Smooth muscle cell of the brain vasculature (primary cell): ENCODE data around the gene SIRT4.

Source experiments
- DNase-seq: peaks from one replicate; pipeline ENCODE4 v3.0.0-alpha.2; 2012; ENCODE audit warnings: low read depth, low spot score

The SIRT4 gene

DNA sequence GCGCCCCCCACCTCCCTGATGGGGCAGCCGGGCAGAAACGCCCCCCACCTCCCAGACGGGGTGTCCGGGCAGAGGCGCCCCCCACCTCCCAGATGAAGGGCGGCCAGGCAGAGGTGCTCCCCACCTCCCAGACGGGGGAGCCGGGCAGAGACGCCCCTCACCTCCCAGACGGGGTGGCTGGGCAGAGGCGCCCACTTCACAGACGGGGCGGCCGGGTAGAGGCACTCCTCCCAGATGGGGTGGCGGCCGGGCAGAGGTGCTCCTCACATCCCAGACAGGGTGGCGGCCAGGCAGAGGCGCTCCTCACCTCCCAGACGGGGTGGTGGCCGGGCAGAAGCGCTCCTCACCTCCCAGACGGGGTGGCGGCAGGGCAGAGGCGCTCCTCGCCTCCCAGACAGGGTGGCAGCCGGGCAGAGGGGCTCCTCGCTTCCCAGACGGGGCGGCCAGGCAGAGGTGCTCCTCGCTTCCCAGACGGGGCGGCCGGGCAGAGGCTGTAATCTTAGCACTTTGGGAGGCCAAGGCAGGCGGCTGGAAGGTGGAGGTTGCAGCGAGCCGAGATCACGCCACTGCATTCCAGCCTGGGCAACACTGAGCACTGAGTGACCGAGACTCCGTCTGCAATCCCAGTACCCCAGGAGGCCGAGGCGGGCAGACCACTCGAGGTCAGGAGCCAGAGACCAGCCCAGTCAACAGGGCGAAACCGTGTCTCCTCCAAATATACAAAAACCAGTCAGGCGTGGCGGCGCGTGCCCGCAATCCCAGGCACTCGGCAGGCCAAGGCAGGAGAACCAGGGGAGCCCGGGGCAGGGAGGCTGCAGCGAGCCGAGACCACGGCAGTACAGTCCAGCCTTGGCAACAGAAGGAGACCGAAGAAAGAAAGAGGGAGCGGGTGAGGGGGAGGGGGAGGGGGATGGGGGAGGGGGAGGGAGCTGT is 23.7 kb upstream of the SIRT4 start:
- no peak for DNase-seq

DNA sequence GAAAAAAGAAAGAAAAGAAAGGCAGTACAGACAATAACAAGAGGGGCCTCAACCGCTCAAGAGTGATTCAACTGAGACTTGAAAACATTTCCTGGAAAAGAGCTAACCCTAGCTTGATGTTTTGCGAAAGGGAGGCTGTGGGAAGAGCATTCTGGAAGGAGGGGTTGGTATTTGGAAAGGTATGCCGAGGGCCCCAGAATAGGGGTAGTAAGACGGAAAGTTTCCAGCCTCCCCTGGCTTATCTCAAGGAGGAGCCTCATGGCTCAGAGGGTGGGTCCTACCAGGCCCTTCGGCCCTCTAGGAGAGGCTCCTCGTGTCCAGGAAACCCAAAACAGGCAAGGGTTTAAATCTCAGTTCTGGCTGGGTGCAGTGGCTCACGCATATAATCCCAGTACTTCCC is 18.8 kb upstream of the SIRT4 start:
- no peak for DNase-seq

- DNase-seq: no peak
Observed at GRCh38 chr12:120284381-120284780, 17.7 kb upstream of the SIRT4 start.

GRCh38 chr12:120286768-120287490 is 15.2 kb upstream of the SIRT4 start:
- no peak for DNase-seq

DNA sequence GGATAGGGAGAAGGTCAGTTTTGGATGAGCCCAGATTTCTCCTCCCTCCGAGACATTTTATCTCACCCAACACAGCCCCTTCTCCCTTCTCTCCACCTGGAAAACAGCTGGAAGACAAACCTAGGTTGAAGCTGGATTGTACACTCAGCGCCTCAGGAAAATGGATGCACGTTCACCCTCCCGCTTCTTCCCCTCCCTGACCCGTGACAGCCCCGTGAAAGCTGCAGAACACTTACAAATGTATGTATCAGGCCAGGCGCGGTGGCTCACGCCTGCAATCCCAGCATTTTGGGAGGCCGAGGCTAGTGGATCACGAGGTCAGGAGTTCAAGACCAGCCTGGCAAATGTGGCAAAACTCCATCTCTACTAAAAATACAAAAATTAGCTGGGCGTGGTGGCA is 14.6 kb upstream of the SIRT4 start:
- DNase-seq: no peak

DNA sequence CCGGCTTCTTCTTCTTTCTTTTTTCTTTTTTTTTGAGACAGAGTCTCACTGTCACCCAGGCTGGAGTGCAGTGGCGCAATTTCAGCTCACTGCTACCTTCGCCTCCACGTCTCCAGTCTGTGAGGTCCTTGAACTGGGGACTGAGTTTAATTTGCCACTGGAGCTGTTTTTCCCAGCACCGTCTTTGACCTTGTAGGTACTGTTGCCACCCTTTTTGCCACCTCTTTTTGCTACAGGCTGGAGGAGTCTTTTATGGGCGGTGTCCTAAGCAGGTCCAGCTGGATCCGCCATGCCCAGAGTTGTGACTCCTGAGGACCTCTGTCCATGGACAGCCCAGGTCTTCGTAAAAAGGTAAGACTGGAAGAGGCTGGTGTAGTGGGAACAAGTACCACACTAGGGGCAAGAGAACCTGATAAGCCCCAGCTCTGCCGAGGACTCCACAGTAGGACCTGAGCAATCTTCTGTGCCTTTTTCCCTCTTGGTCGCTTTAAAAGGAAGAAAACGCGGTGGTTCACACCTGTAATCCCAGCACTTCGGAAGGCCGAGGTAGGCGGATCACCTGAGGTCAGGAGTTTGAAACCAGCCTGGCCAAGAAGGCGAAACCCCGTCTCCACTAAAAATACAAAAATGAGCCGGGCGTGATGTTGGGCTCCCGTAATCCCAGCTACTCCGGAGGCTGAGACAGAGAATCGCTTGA is 11.4 kb upstream of the SIRT4 start:
- no peak for DNase-seq

DNA sequence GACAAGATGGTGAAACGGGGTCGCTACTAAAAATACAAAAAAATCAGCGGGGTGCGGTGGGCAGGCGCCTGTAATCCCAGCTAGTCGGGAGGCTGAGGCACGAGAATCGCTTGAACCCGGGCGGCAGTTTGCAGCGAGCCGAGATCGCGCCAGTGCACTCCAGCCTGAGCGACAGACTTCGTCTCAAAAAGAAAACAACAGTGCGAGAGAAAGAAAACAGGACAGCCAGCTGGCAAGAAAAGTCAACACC is 9.8 kb upstream of the SIRT4 start:
- peak; percentile 12 for DNase-seq

GRCh38 chr12:120292661-120293531 is 9.2 kb upstream of the SIRT4 start, which contains the start of gene RNU4-1:
Gene RNU4-1 (minus strand): TSS chr12:120293237.
- peak; percentile 77 for DNase-seq

DNA sequence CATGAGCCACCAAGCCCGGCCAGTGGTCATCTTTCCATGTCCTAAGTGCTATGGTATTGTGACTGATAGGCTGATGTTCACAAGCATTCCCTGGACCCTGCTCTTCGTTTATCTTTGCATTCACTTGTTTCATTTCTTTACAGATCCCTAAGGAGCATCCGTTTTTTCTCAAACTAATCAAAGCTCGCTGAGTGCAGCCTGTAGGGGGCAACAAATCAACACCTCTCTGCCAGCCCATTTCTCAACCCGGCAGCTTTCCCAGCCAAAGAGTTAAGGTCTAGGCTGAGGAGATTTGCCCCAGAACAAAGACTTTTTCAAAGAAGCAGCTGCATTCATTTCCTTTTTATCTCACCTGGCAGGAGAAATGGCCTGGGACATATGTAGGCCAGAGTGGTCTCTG is 12.1 kb downstream of the SIRT4 start:
- DNase-seq: no peak

DNA sequence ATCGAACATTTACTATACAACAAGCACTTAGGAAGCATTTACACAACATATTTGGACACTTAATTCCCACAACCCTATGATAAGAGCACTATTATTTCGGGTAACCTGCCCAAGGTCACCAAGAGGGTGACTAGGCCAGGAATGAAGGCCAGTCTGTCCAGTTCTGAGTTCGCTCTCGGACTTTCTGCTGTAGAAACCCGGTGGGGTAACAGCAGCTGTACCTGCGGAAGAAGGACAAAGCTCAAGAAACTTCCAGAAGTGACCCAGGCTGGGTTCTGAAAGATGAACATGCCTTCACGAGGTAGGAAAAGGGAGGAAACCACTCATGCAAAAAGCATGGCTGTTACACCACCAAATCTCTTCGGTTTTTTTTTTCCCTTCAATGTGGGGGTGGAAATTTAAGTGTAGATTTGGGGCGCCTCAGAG is 14.7 kb downstream of the SIRT4 start:
- no peak for DNase-seq

- DNase-seq: peak; percentile 98
Observed at GRCh38 chr12:120317224-120318105, 15.3 kb downstream of the SIRT4 start.

DNA sequence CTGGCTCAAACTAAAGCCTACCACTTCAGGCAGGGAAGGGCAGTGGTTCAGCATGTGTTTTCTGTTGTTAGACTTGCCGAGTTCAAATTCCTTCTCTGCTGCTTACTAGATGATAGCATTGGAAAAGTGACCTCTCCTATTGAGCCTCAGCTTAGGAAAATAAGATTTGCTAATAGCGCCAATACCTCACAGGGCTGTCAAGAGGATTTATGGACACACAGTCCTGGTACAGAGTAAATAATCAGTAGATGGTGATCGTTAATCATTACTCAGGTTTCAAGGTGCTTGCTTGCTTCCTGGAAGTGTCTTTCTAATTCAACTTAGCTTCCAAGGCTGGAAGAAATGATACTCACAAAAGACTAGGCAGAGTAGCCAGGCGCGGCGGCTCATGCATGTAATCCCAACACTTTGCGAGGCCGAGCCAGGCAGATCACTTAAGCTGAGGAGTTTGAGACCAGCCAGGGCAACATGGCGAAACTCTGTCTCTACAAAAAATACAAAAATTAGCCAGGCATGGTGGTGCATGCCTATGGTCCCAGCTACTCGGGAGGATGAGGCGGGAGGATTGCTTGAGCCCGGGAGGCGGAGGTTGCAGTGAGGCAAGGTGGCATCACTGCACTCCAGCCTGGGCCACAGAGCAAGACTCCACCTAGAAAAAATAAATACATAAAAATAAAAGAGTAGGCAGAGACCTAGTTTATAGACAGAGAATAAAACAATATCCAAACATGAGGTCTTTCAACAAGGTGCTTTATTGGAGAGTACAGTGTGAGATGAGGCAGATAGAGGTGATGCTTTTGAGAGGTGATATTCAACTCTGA is 19.5 kb downstream of the SIRT4 start:
- DNase-seq: no peak

DNA sequence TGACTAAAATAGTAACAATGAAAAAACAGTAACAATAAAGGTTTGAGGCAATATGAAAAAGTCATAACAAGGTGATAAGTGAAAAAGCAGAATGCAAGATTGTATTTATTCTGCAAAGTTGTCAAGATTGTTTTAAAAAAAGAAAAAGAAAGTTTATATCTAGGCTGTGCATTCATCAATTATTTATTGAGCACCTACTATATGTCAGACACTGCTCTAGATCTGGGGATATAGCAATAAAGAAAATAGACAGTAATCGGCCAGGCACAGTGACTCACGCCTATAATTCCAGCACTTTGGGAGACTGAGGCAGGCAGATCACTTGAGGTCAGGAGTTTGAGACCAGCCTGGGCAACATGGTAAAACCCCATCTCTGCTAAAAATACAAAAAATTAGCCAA is 21.7 kb downstream of the SIRT4 start:
- DNase-seq: no peak

DNA sequence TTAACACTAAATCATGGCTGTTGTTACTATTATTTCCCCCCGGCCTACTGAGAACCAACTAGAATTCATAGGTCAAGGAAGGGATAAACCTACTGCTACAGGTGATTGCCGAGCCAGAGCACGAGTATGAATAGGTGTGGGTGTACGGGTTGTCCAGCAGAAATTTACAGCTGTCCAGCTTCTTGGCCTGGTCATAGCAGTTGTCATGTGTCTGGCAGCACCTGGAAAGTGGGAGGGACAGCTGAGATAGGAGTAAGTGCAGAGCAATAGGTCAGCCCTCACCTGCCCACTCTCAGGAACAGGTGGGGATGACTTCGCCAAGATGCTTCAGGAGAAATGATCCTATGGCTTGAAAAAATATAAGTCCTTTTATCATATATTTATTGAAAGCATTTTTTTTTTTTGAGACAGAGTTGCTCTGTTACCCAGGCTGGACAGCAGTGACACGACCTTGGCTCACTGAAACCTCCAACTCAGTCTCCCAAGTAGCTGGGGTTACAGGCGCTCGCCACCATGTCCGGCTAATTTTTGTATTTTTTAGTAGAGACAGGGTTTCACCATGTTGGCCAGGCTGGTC is 22.8 kb downstream of the SIRT4 start:
- no peak for DNase-seq

DNA sequence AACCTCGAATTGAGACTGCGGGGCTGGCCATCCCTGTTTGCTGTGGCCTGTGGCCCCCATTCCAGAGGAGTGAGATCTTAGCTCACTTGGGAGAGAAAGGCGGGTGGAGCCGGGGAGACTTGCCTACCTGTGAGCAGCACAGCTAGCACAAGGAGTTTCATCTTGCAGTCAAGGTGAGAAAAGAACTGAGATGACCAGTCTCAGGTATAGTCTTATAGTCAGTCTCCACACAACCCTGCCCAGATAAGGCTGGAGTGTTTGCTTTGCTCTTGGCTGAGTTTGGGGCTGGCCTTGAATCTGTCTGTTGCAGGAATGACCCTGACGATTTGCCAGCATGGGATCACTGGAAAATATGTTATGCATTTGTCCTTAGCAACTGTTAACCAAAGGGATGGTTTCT is 25.5 kb downstream of the SIRT4 start, which contains the start of gene PLA2G1B:
TSS of gene PLA2G1B (minus strand) at position 187 of the 400 bp plus-strand sequence. CDS start at position 161, 26 bp downstream.
- DNase-seq: no peak

- no peak for DNase-seq
Observed at GRCh38 chr12:120328228-120328627, 26.1 kb downstream of the SIRT4 start.

GRCh38 chr12:120331390-120331789 is 29.3 kb downstream of the SIRT4 start:
- no peak for DNase-seq

- no peak for DNase-seq
Observed at GRCh38 chr12:120332041-120332440, 29.9 kb downstream of the SIRT4 start.

GRCh38 chr12:120332523-120332922 is 30.4 kb downstream of the SIRT4 start:
- DNase-seq: no peak
